Measurements from ENCODE around the gene SAMD1.

Gene SAMD1

DNA sequence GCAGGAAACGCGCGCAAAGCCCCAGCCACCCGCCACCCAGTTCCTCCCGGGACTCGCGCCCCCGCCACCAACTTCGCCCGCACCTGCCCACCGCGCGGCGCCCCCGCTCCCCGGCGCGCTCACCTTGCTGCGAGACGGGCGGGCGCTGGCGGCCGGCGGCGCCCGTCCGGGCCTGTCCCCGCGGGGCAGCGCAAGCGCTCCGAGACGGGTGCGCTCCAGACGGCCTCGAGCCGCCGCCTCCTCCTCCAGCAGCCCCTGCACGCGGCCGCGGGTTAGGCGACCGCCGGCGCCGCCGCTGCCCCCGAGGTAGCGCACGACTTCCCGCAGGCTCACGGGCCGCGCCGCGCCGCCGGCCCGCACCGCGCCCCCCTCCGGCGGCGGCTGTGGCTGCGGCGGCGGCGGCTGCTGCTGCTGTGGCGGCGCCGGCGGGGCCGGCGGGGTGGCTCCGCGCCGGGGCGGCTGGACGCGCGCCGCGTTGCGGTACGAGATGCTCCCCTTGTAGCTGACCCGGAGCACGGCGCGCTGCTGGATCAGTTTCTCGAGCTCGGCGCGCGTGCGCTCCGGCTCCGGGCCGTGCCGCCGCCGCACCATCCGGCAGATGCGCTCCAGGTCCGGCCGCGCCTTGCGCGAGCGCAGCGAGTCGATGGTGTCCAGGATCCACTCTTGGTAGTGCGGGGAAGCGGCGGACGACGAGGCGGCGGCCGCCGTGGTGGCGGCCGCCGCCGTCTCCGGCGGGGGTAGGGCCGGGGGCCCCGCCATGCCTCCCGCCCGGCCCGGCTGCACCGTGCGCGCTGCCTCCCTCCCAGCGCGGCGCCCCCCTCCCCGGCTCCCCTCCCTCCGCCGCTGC, 666 bp downstream of the SAMD1 start:
- no peak for DNase-seq (ENCODE audit: low read depth, low spot score)

DNA sequence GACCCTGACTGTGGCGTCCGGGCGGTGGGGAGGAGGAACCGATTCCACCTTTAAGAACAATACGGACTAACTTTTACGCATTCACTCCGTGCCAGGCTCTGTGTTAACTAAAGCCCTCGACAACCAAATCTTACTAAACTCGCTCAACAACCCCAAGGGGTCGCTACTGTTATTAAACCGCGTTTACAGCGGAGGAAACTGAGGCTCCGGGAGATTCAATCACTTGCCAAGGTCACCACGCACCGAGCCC, 1.2 kb downstream of the SAMD1 start:
- DNase-seq (ENCODE audit: low read depth, low spot score): no peak

DNA sequence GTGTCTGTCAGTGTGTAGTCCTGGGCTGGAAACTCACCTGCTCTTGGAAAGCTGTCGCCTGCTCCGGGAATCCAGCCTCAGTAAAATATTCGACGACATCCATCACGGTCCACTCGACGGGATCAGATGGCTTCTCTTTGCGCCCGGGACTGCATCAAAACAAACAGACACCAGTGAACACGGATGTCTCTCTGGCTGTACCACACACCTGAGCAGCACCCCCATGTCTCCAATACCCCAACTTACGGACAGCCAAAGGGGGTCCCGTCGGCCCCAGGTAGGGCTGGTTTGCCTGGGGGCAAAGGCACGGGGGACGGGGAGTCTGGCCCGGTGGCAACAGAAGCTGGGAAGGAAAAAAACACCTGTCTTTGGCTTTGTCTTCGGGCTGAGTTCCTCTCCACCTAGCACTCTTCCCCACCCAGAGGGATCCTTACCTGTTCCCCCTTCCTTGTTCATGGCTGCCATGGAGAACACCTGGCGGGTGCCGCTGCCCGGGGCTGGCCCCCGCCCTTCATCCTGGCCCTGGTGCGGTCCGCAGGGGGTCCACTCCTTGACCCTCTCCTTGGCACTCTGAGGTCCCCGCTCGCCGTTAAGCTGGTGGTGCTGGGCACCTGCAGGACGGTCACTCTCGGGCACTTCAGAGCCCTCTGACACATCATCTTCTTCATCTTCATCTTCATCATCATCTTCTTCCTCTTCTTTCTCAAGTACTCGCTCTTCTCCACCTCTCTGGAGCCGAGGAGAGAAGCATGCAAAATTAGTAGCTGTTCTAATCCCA, 1.7 kb downstream of the SAMD1 start:
- DNase-seq (ENCODE audit: low read depth, low spot score): no peak

DNA sequence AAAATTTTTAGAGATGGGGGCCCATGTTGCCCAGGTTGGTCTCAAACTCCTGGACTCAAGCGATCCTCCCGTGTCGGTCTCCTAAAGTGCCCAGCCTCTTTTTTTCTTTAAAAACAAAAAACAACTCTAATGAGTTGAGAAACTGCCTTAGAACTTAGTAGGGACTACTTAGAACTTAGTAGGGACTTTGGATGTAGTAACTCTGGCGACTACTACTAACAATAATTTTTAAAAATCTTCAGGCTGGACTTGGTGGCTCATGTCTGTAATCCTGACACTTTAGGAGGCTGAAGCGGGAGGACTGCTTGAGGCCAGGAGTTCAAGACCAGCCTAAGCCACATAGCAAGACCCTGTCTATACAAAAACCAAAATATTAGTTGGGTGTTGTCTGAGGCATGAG, 4.5 kb downstream of the SAMD1 start:
- no peak for DNase-seq (ENCODE audit: low read depth, low spot score)

DNA sequence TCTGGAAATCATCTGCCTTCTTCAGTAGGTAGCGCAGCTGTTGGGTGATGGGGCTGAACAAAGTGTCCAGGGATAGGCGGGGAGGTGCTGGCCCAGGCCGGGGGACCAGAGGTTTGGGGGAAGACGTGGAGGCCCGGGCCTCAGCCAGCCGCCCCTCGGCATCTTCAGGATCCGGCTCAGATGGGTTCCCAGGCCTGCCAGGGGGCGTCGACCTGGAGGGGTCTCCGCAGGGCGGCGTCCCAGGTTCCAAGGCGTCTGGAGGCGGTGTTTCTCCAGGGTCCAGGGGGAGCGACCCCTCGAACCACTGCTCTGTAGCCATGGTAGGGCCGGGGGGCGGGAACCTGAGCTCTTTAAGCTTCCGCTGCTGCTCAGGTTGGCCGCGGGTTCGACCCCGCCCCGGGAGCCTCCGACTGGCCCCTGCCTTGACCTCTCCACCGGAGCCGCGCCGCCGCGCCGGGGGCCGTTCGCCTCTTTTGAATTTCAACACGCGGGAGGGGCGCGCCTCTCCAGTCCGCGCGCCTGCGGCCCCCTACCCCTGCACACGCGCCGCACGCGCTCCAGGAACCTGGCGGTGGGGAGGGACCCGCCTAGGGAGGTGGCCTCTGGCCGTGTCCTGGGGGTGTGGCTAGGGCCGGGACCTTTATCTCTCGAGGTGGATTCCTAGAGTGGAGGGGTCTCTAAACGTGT, 5.1 kb downstream of the SAMD1 start, which contains the start of gene C19orf67:
TSS of gene C19orf67 (minus strand) at position 475 of the 687 bp plus-strand sequence. CDS start at position 319, 156 bp downstream.
- no peak for DNase-seq (ENCODE audit: low read depth, low spot score)

DNA sequence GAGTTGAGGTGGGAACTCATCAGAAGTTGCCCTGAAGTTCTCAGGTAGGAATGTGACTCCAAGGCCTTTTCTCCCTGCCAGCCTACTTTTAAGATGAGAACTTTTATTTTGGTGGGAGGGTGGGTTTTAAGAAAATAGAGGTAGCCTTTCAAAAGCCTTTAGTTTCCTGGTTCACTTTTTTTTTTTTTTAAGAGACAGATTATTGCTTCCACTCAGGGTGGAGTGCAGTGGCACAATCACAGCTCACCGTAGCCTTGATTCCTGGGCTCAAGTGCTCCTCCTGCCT, 7.9 kb downstream of the SAMD1 start:
- DNase-seq (ENCODE audit: low read depth, low spot score): no peak

DNA sequence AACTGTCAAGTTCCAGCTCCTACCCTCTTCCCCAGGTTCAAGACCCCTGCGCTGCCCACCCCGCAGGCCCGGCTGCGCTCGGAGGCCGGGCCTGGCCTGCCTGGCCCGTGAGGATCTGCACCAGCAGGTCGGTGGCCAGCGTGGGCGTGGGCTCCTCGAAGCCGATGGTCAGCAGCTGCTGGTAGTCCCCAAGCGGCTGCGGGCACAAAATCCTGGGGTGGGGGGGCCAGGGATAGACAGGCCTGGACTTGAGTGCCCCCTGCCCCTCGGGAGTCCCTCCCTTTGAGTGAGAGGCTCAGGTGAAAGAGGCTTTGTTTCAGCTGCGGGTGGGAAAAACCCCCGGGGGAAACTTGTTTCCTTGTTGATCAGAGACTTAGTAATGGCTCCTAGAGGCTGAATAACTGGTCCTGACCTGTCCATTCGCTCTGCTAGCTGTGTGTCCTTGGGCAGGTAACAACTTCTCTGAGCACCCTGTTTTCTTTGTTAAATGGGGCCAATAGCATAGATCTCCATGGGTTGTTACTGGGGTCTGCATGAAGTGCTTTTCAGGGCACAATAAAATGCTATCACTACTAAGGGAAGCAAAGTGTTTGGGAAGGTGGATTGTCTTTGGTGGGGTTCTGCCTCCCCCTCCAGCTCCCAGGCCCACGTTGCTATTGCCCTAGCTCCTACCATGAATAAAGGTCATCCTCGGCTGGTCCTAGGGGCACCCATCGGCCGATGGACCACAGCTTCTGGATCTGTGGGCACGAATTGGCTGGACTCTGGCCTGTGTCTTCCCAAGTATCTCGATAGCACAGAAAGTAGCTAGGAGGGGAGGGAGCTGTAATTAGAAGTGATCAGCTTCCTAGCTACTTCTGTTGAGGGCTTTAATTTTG, 8.5 kb downstream of the SAMD1 start:
- no peak for DNase-seq (ENCODE audit: low read depth, low spot score)

DNA sequence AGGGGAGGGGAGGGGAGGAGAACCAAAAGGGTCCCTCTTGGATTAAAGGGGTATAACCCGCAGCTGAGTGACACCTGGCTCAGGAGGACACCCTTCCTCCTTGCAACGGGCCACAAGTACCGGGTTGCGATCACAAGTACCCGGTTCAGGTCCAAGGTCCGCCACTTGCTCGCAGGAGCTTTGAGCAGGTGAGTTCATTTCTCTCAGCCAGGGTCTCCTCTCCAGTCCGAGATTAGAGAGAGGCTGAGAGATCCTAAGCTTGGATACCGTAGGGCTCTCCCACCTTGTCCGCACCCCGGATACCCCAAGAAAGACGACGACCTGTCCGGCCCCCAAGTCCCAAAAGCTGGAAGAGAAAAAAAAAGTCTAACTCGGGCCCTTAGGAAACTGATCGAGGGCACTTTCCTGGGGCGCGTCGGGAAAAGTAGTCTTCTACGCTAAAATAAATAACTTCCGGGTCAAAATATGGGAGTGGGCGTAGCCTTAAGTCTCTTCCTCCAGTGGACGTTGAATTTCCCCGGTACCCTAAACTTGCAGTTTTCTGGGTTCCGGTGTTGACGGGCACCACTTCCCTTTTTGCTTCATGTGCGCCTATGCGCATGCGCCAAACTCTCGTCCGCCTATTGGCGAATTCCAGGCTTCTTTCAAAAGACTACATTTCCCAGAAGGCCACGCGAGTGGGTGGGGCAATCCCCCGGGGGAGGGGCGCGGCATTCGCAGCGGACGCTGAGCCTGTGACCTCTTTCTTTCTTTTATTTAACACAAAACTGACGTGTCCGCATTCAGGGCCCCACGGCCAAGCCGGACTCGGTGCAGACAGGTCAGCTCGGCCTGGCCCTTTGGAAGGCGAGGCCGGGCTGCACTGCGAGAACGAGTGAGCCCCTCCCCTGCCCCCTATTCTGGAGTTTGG, 9.4 kb downstream of the SAMD1 start:
- DNase-seq (ENCODE audit: low read depth, low spot score): peak; percentile 99

DNA sequence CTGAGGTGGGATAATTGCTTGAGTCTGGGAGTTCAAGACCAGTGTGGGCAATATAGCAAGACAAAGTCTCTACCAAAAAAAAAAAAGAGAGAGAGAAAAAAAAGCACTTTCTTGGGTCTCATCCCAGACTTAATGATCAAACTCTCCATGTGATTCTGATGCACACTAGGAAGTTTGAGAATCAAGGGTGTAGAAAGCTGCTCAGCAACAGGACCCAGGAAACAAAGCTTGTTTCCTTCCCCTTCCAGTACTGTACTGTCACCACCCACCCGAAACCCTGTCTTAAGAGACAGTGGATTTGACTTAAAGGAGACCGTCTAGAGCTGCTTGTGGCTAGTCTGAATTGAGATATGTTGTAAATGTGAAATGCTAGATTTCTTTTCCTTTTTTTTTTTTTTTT, 12.1 kb downstream of the SAMD1 start:
- no peak for DNase-seq (ENCODE audit: low read depth, low spot score)

DNA sequence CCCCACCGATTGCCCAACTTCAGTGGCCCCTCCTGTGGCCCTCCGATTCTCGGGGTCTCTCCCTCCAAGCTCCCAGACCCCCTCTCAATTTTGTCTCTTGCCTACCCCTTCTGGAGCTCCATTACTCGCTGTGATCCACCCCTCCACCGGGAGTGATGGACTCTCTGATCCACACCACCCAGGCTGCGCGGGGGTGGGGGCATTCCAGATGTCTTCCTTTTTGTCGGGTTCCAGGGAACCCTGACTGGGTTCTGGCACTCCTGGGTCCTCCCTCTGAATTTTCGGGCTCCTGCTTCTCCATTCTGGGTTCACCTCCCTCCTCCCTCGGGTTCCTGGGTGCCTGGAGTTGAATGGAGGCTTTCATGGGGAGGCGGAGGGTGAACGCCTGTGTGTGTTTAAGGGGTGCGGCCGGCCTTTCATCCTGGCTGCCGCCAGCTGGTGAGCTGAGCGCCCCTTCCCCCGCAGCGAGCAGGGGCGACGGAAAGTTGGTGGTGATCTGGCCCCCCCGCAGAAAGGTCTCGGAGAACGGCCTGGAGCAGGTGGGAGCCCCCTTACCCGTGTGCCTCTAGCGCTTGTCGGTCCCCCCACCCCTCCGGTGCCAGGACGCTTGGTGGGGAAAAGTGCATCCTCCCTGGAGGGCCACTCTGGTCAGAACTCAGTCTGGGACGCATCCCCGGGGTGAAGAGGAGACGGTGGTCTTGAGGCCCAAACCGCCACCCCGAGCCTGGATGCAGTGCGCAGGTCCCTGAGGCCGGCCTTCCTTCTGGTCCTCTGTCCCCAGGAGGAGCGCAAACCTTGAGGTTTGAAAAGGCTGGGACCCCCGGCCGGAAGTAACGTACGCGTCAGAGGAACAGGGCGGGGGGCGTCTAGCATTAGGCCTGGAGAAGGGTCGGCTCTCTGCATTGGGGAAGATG, 16.4 kb downstream of the SAMD1 start:
- no peak for DNase-seq (ENCODE audit: low read depth, low spot score)

DNA sequence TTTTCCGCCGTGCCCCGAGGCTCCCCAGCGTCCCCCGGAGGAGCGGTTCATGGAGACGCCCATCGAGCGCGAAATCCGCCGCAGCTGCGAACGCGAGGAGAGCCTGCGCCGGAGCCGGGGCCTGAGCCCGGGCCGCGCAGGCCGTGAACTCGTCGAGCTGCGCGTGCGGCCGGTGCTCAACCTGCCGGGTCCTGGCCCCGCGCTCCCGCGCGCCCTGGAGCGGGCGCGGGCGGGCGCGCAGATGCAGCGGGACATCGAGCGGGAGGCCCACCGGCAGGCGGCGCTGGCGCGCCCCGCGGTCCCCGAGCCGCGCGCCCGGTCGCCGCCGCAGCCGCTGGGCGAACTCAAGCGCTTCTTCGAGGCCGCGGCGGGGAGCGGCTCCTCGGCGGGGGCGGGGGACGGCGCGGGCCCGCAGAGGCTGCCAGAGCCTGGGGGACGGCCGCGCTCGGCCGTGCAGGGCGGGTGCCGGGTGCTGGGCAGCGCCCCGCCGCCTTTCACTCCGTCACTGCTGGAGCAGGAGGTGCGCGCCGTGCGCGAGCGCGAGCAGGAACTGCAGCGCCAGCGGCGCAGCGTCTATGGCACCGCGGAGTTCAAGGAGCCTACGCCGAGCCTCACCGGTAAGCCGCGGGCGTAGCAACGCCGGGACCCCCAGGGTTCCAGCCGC, 17.2 kb downstream of the SAMD1 start:
- no peak for DNase-seq (ENCODE audit: low read depth, low spot score)

DNA sequence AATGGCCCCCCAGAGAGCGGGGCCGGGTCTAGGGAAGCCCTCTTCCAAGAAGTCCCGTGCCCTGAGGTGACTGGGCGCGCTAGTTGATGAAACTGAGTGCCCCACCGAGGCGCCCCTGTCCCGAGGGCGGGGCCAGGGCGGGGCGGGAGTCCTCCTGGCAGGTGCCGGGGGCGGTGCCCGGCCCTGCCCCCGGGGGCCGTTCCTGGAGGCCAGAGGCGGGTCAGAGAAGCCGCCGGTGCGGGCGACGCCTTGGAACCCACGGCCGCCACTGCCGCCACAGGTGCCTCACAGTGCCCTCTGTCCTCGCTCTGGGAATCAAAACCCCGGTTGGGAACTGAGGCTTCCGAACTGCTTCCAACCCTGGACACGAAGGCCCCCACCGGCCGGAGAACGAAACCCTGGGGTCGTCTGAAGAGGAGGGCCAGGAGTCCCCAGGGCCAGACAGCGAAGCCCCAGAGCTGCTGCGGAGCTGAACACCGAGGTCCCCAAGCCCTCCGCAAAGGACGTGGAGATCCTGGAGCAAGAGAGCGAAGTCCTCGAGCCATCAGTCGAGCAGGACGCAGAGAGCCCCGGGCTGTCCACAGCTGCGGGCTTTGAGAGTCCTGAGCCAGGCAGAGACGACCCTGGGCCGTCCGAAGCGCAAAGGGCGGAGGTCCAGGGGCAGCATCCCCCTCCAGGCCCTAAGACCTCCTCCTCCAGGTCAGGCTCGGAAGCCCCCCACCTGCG, 17.9 kb downstream of the SAMD1 start, which contains the start of gene MISP3:
TSS of gene MISP3 (plus strand) at position 252 of the 726 bp plus-strand sequence. CDS start 524 bp downstream, outside the sequence.
- DNase-seq (ENCODE audit: low read depth, low spot score): no peak

DNA sequence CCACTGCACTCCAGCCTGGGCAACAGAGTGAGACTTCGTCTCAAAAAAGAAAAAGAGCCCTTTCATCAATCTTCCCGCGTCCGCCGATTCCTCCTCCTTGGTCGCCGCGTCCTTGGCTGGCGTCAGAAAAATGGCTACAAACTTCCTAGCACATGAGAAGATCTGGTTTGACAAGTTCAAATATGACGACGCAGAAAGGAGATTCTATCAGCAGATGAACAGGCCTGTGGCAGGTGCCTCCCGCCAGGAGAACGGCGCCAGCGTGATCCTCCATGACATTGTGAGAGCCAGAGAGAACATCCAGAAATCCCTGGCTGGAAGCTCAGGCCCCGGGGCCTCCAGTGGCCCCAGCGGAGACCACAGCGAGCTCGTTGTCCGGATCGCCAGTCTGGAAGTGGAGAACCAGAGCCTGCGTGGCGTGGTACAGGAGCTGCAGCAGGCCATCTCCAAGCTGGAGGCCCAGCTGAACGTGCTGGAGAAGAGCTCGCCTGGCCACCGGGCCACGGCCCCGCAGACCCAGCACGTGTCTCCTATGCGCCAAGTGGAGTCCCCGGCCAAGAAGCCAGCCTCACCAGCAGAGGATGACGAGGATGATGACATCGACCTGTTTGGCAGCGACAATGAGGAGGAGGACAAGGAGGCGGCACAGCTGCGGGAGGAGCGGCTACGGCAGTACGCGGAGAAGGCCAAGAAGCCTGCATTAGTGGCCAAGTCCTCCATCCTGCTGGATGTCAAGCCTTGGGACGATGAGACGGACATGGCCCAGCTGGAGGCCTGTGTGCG, 20.1 kb downstream of the SAMD1 start:
- no peak for DNase-seq (ENCODE audit: low read depth, low spot score)

DNA sequence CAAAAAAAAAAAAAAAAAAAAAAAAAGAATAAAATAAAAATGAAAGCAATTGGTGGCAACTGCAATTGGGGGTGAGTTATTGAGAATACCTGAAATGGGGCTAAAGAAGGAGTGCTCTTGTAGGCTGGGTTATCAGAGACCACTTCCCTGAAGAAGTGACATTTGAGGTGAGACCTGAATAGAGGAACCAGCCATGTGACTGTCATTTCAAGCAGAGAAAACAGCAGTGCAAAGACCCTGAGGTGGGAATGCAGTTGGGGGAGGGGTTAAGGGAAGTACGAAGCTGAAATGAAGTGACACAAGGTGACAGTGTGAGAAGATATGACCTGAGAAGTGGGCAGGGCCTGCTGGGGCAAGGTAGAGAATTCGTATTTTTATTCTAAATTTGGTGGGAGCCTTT, 24.4 kb downstream of the SAMD1 start:
- DNase-seq (ENCODE audit: low read depth, low spot score): no peak

DNA sequence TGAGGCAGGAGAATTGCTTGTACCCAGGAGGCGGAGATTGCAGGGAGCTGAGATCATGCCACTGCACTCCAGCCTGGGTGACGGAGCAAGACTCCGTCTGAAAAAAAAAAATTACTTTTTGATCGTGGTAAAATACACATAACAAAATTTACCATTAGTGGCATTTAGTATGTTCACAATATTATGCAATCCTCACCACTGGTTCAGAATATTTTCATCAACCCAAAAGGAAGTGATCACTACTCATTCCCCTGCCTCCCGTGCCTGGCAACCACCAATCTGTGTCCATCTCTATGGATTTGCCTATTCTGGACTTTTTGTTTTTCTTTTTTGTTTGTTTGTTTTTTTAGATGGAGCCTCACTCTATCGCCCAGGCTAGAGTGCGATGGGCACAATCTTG, 27.4 kb downstream of the SAMD1 start:
- DNase-seq (ENCODE audit: low read depth, low spot score): no peak

DNA sequence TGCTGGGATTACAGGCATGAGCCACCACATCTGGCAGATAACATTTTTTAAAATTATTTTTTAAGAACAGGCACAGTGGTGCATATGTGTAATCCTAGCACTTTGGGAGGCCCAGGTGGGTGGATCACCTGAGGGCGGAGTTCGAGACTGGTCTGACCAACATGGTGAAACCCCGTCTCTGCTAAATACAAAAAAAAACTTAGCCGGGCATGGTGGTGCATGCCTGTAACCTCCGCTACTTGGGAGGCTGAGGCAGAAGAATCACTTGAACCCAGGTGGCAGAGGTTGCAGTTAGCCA, 28.0 kb downstream of the SAMD1 start:
- DNase-seq (ENCODE audit: low read depth, low spot score): no peak

DNA sequence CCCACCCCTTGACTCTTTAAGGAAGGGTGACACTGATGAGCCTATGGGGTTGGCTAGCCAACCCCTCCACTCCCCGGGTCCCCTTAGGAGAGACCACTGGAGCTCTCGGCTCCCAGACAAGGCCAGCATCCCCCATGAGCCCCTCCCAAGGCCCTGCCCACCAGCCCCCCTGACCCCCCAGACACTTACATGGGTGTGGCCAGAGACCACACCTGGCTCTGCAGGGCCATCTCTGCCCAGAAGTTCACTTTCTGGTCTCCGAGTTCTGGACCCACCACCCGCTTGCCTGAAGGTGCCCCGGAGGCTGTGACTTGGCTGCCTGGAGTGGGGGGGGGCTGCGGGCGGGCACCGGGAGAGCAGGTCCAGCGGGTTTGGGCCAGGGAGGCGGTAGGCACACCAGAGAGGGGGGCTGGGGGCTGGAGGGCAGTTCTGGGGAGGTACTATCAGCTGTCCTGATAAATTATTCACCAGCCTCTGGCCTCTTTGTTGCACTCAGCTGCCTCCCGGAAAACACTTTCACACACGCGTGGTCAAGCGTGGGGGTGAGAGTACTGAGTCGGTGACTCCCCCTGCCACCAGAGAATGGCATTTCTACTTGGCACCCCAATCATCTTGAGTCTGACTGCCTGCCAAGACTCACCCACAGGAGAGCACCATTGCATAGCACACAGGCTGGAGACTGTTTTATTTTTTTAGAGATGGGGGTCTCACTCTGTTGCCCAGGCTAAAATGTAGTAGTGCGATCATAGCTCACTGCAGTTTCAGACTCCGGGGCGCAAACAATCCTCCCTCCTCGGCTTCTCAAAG, 28.6 kb downstream of the SAMD1 start, which contains the start of gene PALM3:
TSS of gene PALM3 (minus strand) at position 326 of the 807 bp plus-strand sequence. CDS start at position 230, 96 bp downstream.
- DNase-seq (ENCODE audit: low read depth, low spot score): no peak

Data from iPS DF 19.7 (cell line).